NCI-H128 (cell line): ENCODE measurements around the gene FMOD.

Experiments
- DNase-seq: peaks from one replicate; lab custom pipeline; 2025; ENCODE audit not compliant: unreplicated experiment; lab: John Stamatoyannopoulos, UW

Gene FMOD

GRCh38 chr1:203351037-203351625 lies at the start of gene FMOD:
TSS of gene FMOD (minus strand) at chr1:203351122. CDS start at chr1:203348270, 2,852 bp downstream.
- no peak for DNase-seq

- no peak for DNase-seq
Measured at GRCh38 chr1:203396595-203397194, 45.8 kb upstream of the FMOD start.

DNA sequence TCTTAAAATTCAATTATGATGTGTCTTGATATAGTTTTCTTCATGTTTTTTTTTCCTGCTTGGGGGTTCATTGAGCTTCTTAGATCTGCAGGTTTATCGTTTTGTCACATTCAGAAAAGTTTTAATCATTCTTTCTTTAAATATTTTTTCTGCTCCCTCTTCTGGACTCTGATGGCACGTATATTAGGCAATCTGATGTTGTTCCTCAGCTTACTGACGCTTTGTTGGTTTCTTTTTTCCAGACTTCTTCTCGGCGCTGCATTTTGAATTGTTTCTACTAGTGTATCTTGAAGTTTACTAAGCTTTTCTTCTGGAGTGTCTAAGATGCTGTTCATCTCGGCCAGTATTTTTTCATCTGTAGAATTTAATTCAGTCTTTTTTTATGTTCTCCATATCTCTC lies 44.8 kb upstream of the FMOD start:
- no peak for DNase-seq

DNA sequence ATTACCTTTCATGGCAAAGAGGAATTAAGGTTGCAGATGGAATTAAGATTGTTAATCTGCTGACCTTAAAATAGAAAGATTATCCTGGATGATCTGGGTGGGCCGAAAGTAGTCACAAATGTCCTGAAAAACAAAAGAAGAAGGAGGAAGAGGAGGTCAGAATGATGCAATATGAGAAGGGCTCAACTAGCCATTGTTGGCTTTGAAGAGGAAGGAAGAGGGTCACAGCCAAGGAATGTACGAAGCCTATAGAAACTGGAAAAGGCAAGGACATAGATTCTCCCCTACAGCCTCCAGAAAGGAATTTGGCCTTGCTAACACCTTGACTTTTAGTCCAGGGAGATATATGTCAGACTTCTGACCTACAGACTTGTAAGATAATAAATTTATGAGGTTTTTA lies 39.4 kb upstream of the FMOD start:
- DNase-seq = no peak

GRCh38 chr1:203388683-203389082 lies 37.8 kb upstream of the FMOD start:
- no peak for DNase-seq

GRCh38 chr1:203382026-203382425 lies 31.1 kb upstream of the FMOD start:
- DNase-seq = no peak

GRCh38 chr1:203381151-203381751 lies 30.3 kb upstream of the FMOD start:
- no peak for DNase-seq

DNA sequence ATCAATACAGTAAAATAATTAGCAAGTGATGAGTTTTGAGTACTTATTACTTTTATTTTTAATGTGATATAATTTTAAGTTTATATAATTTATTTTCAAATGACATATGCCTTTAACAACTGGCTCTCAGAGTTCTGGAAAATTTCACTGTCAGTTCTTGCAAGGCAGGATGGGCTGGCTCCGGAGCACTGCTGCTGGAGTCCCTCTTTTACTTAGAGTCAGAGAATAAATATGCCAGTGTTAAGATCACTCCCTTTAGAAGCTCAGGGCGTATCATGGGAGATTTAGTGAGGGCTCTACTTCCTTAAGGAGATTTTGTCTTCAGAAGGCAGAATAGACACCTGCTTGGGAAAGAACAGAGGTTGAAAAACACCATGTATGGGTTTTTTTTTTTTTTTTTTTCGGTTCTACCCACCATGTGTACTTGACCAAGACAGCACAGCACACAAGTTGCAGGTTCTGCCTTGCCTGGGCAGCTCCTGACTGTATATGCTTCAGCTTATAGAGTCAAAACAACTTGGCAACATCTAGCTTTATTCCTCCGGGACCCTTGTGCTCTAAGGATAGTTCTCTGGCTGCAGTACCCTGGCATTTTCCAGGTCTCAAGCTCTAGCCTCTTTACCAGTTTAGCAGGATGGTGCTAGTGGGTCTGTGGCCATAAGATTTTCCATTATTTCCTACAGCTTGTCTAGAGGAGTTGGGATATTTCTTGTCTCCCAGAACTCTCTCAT lies 29.7 kb upstream of the FMOD start:
- DNase-seq = no peak

GRCh38 chr1:203379825-203380224 lies 28.9 kb upstream of the FMOD start:
- no peak for DNase-seq

DNA sequence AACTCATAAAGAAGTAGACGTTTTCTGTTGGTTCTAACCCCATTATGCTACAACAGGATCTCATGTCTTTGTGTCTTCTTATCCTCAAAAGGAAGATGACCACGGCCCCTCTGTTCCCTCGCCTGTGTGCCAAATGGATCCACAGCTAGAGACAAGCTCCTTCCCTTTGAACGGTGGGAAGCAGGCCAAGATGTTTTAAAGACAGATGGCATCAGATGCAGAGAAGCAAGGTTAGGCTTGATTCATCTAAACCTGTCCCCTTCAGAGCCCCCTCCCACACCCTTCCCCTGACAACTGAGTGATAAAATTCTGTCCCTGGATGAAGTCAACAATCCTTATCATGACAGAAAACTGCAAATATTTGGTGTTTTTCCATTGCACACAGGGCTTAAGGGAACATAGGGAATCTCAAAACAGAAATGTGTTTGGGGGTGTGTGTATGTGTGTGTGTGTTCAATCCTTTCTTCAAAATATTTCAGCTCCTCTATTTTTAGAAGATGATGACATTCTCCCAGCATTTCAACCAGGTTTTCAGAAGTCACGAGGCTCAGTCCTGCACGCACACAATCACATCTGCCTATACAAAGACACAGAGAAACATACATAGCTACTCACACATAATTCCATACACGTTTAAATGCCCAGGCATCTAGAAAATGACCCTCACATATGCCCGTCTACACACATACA lies 27.8 kb upstream of the FMOD start:
- no peak for DNase-seq

DNA sequence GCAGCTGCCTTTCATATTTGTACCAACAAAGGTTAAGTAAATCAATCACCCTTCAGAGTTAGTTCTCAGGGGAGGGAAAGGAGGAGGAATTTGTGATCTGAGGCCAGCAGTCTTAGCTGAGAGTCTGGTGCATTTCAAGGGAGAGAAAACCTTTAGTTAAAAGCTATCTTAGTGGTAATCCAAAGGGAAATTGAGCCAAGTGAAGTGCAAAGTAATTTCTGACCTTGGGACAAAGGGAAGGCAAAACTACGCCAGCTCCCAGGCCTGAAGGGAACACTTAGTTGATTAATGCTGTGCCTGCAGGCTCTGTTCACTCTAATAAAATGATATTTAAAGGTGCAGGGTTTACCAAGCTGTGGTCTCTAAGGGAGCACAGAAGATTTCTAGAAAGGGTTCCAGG lies 23.1 kb upstream of the FMOD start:
- DNase-seq = no peak

DNA sequence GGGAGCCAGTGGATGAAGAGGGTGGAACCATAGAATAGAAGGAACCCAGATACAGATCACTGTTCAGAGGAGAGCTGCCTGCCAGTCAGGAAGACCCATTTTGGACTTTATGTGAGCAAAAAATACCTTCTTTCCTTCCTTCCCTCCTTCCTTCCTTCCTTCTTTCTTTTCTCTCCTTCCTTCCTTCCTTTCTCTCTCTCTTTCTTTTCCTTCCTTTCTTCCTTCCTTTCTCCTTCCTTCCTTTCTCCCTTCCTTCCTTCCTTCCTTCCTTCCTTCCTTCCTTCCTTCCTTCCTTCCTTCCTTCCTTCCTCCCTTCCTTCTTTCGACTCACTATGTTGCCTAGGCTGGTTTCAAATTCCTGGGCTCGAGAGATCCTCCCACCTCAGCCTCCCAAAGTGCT lies 22.1 kb upstream of the FMOD start:
- no peak for DNase-seq

GRCh38 chr1:203371288-203371687 lies 20.4 kb upstream of the FMOD start:
- no peak for DNase-seq

GRCh38 chr1:203369666-203370065 lies 18.7 kb upstream of the FMOD start:
- DNase-seq = no peak

- DNase-seq = no peak
Measured at GRCh38 chr1:203368624-203369451, 17.9 kb upstream of the FMOD start.

- DNase-seq = no peak
Measured at GRCh38 chr1:203367057-203367456, 16.1 kb upstream of the FMOD start.

DNA sequence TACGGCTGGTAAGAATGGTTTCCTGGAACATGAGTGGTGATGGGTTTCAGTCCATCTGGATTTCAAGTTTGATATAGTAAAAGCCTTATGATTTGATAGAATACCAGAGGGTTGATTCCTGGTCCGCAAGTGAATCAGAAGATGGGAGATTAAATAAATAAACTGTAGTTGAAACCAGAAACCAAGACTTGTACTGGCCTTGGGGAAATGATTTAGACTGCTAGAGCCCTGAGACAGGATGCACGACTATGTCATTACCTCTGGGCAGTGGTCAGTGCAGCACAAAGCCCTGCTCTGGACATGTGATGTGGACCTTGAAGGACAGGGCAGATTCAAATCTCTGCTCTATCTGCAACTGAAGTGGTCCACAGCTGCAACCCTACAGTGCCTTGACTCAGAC lies 15.6 kb upstream of the FMOD start:
- DNase-seq = no peak

DNA sequence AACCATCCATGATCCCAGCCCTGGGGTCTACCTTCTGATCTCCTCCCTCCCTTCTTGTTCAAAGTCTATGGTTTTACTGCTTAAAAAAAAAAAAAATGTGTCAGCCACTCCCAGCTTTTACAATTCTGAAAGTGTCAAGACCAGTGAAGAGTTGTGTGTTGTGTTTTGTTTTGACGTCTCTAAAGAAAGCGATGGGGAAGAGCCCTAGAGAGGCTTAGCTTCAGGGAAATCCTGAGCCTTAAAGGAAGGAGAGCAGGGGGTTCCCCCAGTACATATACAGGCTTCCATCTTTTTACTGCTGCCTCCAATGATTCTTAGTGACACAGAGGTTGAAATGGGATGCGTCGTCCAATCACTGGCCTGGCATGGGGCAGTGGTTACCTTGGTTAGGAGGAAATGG lies 13.9 kb upstream of the FMOD start:
- DNase-seq = no peak

DNA sequence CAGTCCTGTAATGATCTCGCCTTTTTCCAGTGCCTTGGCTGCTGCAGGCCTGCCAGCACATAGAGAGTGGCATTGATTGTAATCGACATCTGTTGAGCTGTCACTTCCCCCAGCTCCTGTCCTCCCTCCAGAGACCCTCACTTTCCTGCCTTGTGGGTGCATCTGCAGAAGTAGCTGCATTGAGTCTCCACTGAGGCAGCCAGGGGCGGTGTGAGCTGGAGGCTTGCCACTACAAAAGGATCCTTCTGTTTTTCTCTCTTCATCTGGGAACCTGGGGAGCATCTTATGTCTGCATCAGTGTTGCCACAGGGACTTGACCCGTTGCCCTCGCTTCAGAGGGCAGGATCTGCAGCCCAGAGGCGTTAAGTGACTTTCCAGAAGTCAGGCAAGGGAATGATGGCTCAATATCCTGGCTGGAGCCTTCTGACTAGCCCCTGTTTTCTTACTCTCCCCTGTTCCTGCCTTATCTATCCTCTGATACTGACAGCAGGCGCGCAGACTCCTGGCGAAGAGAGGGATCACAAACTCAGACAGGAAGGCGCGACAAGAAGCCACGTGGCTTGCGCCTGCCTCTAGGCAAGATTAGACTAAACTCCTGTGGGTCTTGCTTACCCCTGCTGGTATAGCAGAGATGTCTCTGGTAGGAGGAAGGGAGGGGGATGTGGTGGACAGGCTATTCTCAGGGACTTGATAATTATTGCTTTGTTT lies 13.3 kb upstream of the FMOD start:
- no peak for DNase-seq

DNA sequence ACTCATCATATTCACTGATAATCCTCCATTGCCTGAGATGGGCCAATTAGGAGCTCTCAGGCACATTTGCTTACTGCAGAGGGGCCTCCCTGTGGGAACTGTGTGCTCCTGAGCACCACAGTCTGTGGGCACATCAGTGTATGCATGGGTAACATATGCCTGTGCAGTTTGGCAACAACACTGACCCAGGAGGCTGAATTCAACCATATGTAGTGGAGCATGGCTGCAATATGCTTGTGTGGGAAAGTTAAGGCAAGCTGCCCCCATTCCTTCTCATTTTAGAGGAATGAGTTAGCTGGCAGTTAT lies 11.8 kb upstream of the FMOD start:
- DNase-seq = no peak
